ENCODE data around the gene CRYBB1.

DNA sequence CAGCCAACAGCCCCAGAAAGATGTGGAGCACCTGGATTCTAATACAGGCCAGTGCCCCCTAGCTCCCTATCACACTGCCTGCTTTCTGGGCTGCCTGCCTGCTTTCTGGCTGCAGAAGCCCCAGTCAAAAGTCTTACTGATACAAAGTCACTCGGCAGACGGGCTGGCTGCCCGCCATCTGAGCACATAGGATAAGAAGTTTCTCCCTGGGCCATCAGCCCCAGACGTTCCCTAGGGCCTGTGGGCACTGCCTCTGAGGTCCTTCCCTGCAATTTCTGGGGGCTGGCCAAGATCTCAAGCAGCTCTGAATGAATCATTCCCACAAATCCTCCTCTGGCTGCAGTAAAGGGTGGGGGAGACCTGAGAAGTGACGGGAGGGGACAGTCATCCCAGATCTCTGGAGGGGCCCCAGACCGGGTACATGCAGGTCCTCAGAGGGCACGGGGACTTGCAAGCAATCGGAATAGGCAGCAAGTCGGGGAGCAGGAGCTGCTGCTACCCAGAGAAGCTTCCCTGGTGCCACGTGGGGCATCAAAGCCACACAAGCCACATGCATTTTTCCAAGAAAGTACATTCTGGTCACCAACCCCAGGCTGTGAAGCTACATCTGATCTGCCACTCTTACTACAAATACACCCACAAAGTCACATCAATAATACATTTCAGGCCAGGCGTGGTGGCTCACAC, 32.6 kb downstream of the CRYBB1 start:
- TF ChIP-seq, protein P1, sequence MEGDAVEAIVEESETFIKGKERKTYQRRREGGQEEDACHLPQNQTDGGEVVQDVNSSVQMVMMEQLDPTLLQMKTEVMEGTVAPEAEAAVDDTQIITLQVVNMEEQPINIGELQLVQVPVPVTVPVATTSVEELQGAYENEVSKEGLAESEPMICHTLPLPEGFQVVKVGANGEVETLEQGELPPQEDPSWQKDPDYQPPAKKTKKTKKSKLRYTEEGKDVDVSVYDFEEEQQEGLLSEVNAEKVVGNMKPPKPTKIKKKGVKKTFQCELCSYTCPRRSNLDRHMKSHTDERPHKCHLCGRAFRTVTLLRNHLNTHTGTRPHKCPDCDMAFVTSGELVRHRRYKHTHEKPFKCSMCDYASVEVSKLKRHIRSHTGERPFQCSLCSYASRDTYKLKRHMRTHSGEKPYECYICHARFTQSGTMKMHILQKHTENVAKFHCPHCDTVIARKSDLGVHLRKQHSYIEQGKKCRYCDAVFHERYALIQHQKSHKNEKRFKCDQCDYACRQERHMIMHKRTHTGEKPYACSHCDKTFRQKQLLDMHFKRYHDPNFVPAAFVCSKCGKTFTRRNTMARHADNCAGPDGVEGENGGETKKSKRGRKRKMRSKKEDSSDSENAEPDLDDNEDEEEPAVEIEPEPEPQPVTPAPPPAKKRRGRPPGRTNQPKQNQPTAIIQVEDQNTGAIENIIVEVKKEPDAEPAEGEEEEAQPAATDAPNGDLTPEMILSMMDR (IDR thresholded peaks at IDR 0.05; ENCODE audit: borderline replicate concordance, extremely low read depth, low read length, poor library complexity, severe bottlenecking): no peak
- no peak for TF ChIP-seq EZH2 (IDR thresholded peaks at IDR 0.05; ENCODE audit: borderline replicate concordance, low read depth, low read length, severe bottlenecking)

All from DND-41 (cell line).